GM18502 (cell line): Measurements from ENCODE around the gene SCP2.

Experiments used
- ATAC-seq: cut with Tn5 transposase; IDR thresholded peaks from one replicate; pipeline ENCODE4 v1.9.1; 2021; ENCODE audit warnings: mild to moderate bottlenecking; ENCODE audit not compliant: unreplicated experiment, poor library complexity

SCP2 gene

GRCh38 chr1:53063744-53064515 lies 136.9 kb downstream of the SCP2 start:
- ATAC-seq: no peak

- ATAC-seq: no peak
Measured at GRCh38 chr1:53065391-53065790, 138.3 kb downstream of the SCP2 start.

GRCh38 chr1:53066488-53066887 lies 139.4 kb downstream of the SCP2 start:
- ATAC-seq: no peak

GRCh38 chr1:53066891-53067738 lies 140.0 kb downstream of the SCP2 start:
- no peak for ATAC-seq

GRCh38 chr1:53067886-53068285 lies 140.8 kb downstream of the SCP2 start:
- ATAC-seq: no peak

GRCh38 chr1:53068314-53069099 lies 141.4 kb downstream of the SCP2 start:
- ATAC-seq: no peak

GRCh38 chr1:53069265-53069662 lies 142.2 kb downstream of the SCP2 start:
- ATAC-seq: no peak

- ATAC-seq: no peak
Measured at GRCh38 chr1:53069663-53070327, 142.7 kb downstream of the SCP2 start.

- no peak for ATAC-seq
Measured at GRCh38 chr1:53070621-53071020, 143.5 kb downstream of the SCP2 start.

- ATAC-seq: no peak
Measured at GRCh38 chr1:53071167-53071865, 144.2 kb downstream of the SCP2 start.

- ATAC-seq: no peak
Measured at GRCh38 chr1:53071915-53072314, 144.8 kb downstream of the SCP2 start.

- no peak for ATAC-seq
Measured at GRCh38 chr1:53073287-53073686, 146.2 kb downstream of the SCP2 start.

- no peak for ATAC-seq
Measured at GRCh38 chr1:53073868-53074311, 146.8 kb downstream of the SCP2 start.

GRCh38 chr1:53074313-53075154 lies 147.5 kb downstream of the SCP2 start:
- ATAC-seq: no peak

GRCh38 chr1:53075206-53075605 lies 148.1 kb downstream of the SCP2 start:
- ATAC-seq: no peak

- no peak for ATAC-seq
Measured at GRCh38 chr1:53075761-53076163, 148.7 kb downstream of the SCP2 start.

GRCh38 chr1:53076165-53076564 lies 149.1 kb downstream of the SCP2 start:
- ATAC-seq: no peak

GRCh38 chr1:53076721-53077598 lies 149.9 kb downstream of the SCP2 start:
- no peak for ATAC-seq
